HG03432 (cell line): ENCODE data around the gene PPP6R1.

Experiments used
- ATAC-seq: cut with Tn5 transposase; IDR thresholded peaks from one replicate; pipeline ENCODE4 v1.9.1; 2021; ENCODE audit warnings: mild to moderate bottlenecking, moderate library complexity; ENCODE audit not compliant: unreplicated experiment

The PPP6R1 gene

GRCh38 chr19:55258476-55258827, 365 bp downstream of the PPP6R1 start:
- ATAC-seq, result peak; percentile 15

GRCh38 chr19:55257461-55258420, 1.1 kb downstream of the PPP6R1 start:
- ATAC-seq, result no peak

GRCh38 chr19:55256562-55257460, 2.0 kb downstream of the PPP6R1 start:
- no peak for ATAC-seq

- ATAC-seq, result no peak
These were observed 3.0 kb downstream of the PPP6R1 start for GRCh38 chr19:55255618-55256423.

- ATAC-seq, result no peak
These were observed 4.2 kb downstream of the PPP6R1 start for GRCh38 chr19:55254625-55254977.

- peak; percentile 34 for ATAC-seq
These were observed 4.8 kb downstream of the PPP6R1 start for GRCh38 chr19:55253842-55254624.

GRCh38 chr19:55252760-55253663, 5.8 kb downstream of the PPP6R1 start:
- ATAC-seq, result no peak

GRCh38 chr19:55251341-55252081, 7.3 kb downstream of the PPP6R1 start:
- no peak for ATAC-seq

GRCh38 chr19:55250262-55251036, 8.4 kb downstream of the PPP6R1 start:
- no peak for ATAC-seq

GRCh38 chr19:55249841-55250240, 9.0 kb downstream of the PPP6R1 start:
- ATAC-seq, result no peak

GRCh38 chr19:55248704-55249103, 10.1 kb downstream of the PPP6R1 start:
- ATAC-seq, result no peak

- ATAC-seq, result no peak
These were observed 10.6 kb downstream of the PPP6R1 start for GRCh38 chr19:55248166-55248675.

- no peak for ATAC-seq
These were observed 11.2 kb downstream of the PPP6R1 start for GRCh38 chr19:55247621-55248099.

- no peak for ATAC-seq
These were observed 12.1 kb downstream of the PPP6R1 start for GRCh38 chr19:55246462-55247451.

- no peak for ATAC-seq
These were observed 13.4 kb downstream of the PPP6R1 start for GRCh38 chr19:55245236-55245904.
